Stimulated activated memory B cell treated with anti-CD40 and anti-IgM and Interleukin-4, amounts not matched to agents 10 μg/mL and 1 μg/mL and 100 μg/mL, for 72 hours (primary cell): ENCODE results near the gene RPS2.

ENCODE experiments used
- ATAC-seq: fragments of 150-1000 bp; cut with Tn5 transposase; 2 replicates; pipeline ENCODE4 v1.10.0; 2021
- H3K27ac Mint-ChIP-seq: one replicate; pipeline ENCODE4 v1.8.0; 2022; ENCODE audit warnings: mild to moderate bottlenecking, mixed read lengths
- H3K27me3 Mint-ChIP-seq: one replicate; pipeline ENCODE4 v1.8.0; 2022; ENCODE audit warnings: mixed read lengths
- H3K36me3 Mint-ChIP-seq: one replicate; pipeline ENCODE4 v1.8.0; 2022; ENCODE audit warnings: mixed read lengths
- H3K4me1 Mint-ChIP-seq: one replicate; pipeline ENCODE4 v1.8.0; 2022; ENCODE audit warnings: mixed read lengths
- H3K4me3 Mint-ChIP-seq: one replicate; pipeline ENCODE4 v1.8.0; 2022; ENCODE audit warnings: mild to moderate bottlenecking, moderate library complexity, mixed read lengths
- H3K9me3 Mint-ChIP-seq: one replicate; pipeline ENCODE4 v1.8.0; 2022; ENCODE audit warnings: mixed read lengths

RPS2 gene

GRCh38 chr16:1990351-1991134, 25.9 kb upstream of the RPS2 start:
- ATAC-seq, result peak; percentile 28
- H3K9me3 Mint-ChIP-seq, result no peaks in the 10 kb centered on the region
- peak overlapping the region; percentile 95 for H3K27ac Mint-ChIP-seq
- peak overlapping the region; percentile 91 for H3K4me3 Mint-ChIP-seq
- H3K36me3 Mint-ChIP-seq, result peaks cover 22% of the 10 kb centered on the region
- peaks cover 47% of the 10 kb centered on the region for H3K4me1 Mint-ChIP-seq
- H3K27me3 Mint-ChIP-seq, result no peaks in the 10 kb centered on the region

- ATAC-seq, result no peak
- Mint-ChIP-seq H3K27ac (peak overlapping the region; percentile 95), H3K4me3 (peak overlapping the region; percentile 91), H3K36me3 (peaks cover 18% of the 10 kb centered on the region), H3K4me1 (peaks cover 52% of the 10 kb centered on the region), H3K9me3 (no peaks in the 10 kb centered on the region), H3K27me3 (no peaks in the 10 kb centered on the region)
Measured at GRCh38 chr16:1990101-1990350, 25.4 kb upstream of the RPS2 start.

GRCh38 chr16:1989209-1990100, 24.8 kb upstream of the RPS2 start, which contains the start of gene SYNGR3:
TSS of gene SYNGR3 (plus strand) at chr16:1989970. CDS start at chr16:1990103, 133 bp downstream.
- Mint-ChIP-seq H3K4me1 (peaks cover 58% of the 10 kb centered on the region), H3K27me3 (no peaks in the 10 kb centered on the region), H3K9me3 (no peaks in the 10 kb centered on the region), H3K27ac (peak within 1 kb of the TSS; percentile 95), H3K4me3 (peak within 1 kb of the TSS; percentile 91), H3K36me3 (peaks cover 18% of the 10 kb centered on the region)
- ATAC-seq, result no peak

- ATAC-seq, result no peak
- H3K9me3 Mint-ChIP-seq, result no peaks in the 10 kb centered on the region
- H3K27me3 Mint-ChIP-seq, result peaks cover 12% of the 10 kb centered on the region
- peaks cover 56% of the 10 kb centered on the region for H3K4me1 Mint-ChIP-seq
- H3K36me3 Mint-ChIP-seq, result peaks cover 18% of the 10 kb centered on the region
- H3K27ac Mint-ChIP-seq, result peak overlapping the region; percentile 12
- H3K4me3 Mint-ChIP-seq, result no peak overlapping the region
Measured at GRCh38 chr16:1987198-1987597, 22.6 kb upstream of the RPS2 start.

- Mint-ChIP-seq H3K9me3 (no peaks in the 10 kb centered on the region), H3K4me3 (peak overlapping the region; percentile 78), H3K27ac (peak overlapping the region; percentile 72), H3K36me3 (peaks cover 18% of the 10 kb centered on the region), H3K27me3 (peaks cover 27% of the 10 kb centered on the region), H3K4me1 (peaks cover 60% of the 10 kb centered on the region)
- no peak for ATAC-seq
Measured at GRCh38 chr16:1985466-1986150, 21.0 kb upstream of the RPS2 start.

GRCh38 chr16:1984347-1985225, 20.0 kb upstream of the RPS2 start:
- Mint-ChIP-seq H3K4me1 (peaks cover 65% of the 10 kb centered on the region), H3K27ac (peak overlapping the region; percentile 72), H3K27me3 (peaks cover 32% of the 10 kb centered on the region), H3K9me3 (no peaks in the 10 kb centered on the region), H3K36me3 (peaks cover 18% of the 10 kb centered on the region), H3K4me3 (peak overlapping the region; percentile 78)
- ATAC-seq, result peak; percentile 6

GRCh38 chr16:1983544-1984346, 19.1 kb upstream of the RPS2 start, which contains the start of gene GFER:
TSS of gene GFER (plus strand) at chr16:1984193. CDS start at chr16:1984219, 26 bp downstream.
- Mint-ChIP-seq H3K4me3 (peak within 1 kb of the TSS; percentile 78), H3K9me3 (no peaks in the 10 kb centered on the region), H3K4me1 (peaks cover 63% of the 10 kb centered on the region), H3K27me3 (peaks cover 36% of the 10 kb centered on the region), H3K27ac (peak within 1 kb of the TSS; percentile 72), H3K36me3 (peaks cover 21% of the 10 kb centered on the region)
- peak; percentile 93 for ATAC-seq

- peaks cover 63% of the 10 kb centered on the region for H3K4me1 Mint-ChIP-seq
- peaks cover 41% of the 10 kb centered on the region for H3K27me3 Mint-ChIP-seq
- peaks cover 26% of the 10 kb centered on the region for H3K36me3 Mint-ChIP-seq
- no peak for ATAC-seq
- H3K4me3 Mint-ChIP-seq, result peak overlapping the region; percentile 27
- H3K27ac Mint-ChIP-seq, result peak overlapping the region; percentile 72
- no peaks in the 10 kb centered on the region for H3K9me3 Mint-ChIP-seq
Measured at GRCh38 chr16:1982991-1983543, 18.4 kb upstream of the RPS2 start.

- Mint-ChIP-seq H3K27ac (no peak overlapping the region), H3K27me3 (peaks cover 41% of the 10 kb centered on the region)
Measured at GRCh38 chr16:1982013-1982433, 17.4 kb upstream of the RPS2 start.

GRCh38 chr16:1981398-1981836, 16.8 kb upstream of the RPS2 start, which contains the start of gene NOXO1:
TSS of gene NOXO1 (minus strand) at chr16:1981469. CDS start at chr16:1981179, 290 bp downstream.
- H3K9me3 Mint-ChIP-seq, result no peaks in the 10 kb centered on the region
- H3K4me1 Mint-ChIP-seq, result peaks cover 56% of the 10 kb centered on the region
- peak; percentile 25 for ATAC-seq
- no peak within 1 kb of the TSS for H3K4me3 Mint-ChIP-seq
- no peak within 1 kb of the TSS for H3K27ac Mint-ChIP-seq
- peaks cover 30% of the 10 kb centered on the region for H3K36me3 Mint-ChIP-seq
- peaks cover 42% of the 10 kb centered on the region for H3K27me3 Mint-ChIP-seq

More at GRCh38 chr16:1982013-1982433, 17.4 kb upstream of the RPS2 start:
- Mint-ChIP-seq H3K36me3 (peaks cover 30% of the 10 kb centered on the region), H3K9me3 (no peaks in the 10 kb centered on the region), H3K4me3 (no peak overlapping the region), H3K4me1 (peaks cover 62% of the 10 kb centered on the region)
- no peak for ATAC-seq

GRCh38 chr16:1980770-1981087, 16.1 kb upstream of the RPS2 start:
- Mint-ChIP-seq H3K4me3 (no peak overlapping the region), H3K27ac (no peak overlapping the region), H3K36me3 (peaks cover 32% of the 10 kb centered on the region), H3K4me1 (peaks cover 50% of the 10 kb centered on the region), H3K9me3 (no peaks in the 10 kb centered on the region), H3K27me3 (peaks cover 48% of the 10 kb centered on the region)
- ATAC-seq, result no peak

GRCh38 chr16:1980030-1980769, 15.6 kb upstream of the RPS2 start:
- H3K9me3 Mint-ChIP-seq, result no peaks in the 10 kb centered on the region
- H3K27ac Mint-ChIP-seq, result no peak overlapping the region
- H3K4me3 Mint-ChIP-seq, result no peak overlapping the region
- peaks cover 36% of the 10 kb centered on the region for H3K36me3 Mint-ChIP-seq
- ATAC-seq, result no peak
- H3K4me1 Mint-ChIP-seq, result peaks cover 45% of the 10 kb centered on the region
- peaks cover 49% of the 10 kb centered on the region for H3K27me3 Mint-ChIP-seq
